NT2/D1 (cell line): ENCODE data around the gene PDE11A.

Experiments
- SUZ12 ChIP-seq: IDR thresholded peaks from 2 replicates; pipeline ENCODE4 v1.6.1; 2011; ENCODE audit not compliant: insufficient read length, insufficient read depth; ENCODE audit errors: extremely low read depth
- YY1 ChIP-seq: IDR thresholded peaks from 2 replicates; pipeline ENCODE4 v1.6.1; 2011; ENCODE audit not compliant: insufficient read length, insufficient read depth

DNA sequence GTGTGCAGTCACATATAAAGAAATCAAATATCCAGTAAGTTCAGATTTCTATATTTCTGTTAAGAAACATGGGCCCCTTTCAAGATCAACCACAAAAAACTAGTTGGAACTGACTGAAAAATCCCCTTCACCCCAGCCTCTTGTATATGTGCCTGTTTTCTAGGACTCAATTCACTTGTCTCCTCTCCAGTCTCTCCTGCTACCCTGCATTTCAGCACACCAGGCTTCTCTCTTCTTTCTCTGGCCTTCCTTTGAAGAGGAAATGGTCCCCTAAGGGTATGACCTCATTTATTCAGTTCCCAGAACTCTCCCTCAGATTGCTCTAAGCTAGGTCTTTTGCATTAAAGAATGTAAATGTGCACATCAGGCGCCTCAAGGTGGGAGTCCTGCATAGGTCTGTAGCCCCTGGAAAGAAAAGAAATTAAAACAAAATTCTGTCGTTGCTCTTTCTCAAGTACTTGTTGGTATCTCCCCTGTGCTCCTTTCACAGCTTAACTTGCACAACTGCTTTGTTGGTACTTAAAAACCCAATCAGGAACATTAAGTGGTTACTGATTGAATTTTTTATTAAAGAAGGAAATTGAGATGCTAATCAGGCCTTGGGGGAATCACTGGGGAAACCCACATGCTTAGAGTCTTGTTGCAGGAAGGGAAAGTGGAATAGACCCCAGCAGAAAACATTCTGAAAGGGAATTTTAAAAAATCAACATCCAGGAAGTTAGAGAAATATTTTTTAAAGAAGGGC lies 401.6 kb downstream of the PDE11A start:
- TF ChIP-seq SUZ12 = no peak
- TF ChIP-seq YY1 = no peak
